Kidney (tissue), 14 donors: Measurements from ENCODE around the gene ARHGEF12. TPM values are rescaled to one million over a fixed set of nuclear protein-coding genes. Genes with fewer than 3 reads are reported as not detected.

Source experiments
- DNase-seq, 5 donors: peaks; one replicate each; pipeline ENCODE4 v3.0.0-alpha.2; 2013 to 2020
- FAIRE-seq: peaks from 2 replicates; lab custom pipeline; 2012; peaks lifted over from hg19 to GRCh38; lab: Jason Lieb, UNC
- H3K27ac ChIP-seq, 2 donors: one replicate each; pipeline ENCODE4 v1.7.0; 2013; ENCODE audit warnings: low read depth in 2 of 2, low read length in 2 of 2, inconsistent platforms in 1 of 2
- H3K27me3 ChIP-seq: one replicate; pipeline ENCODE4 v1.7.1; 2013; ENCODE audit warnings: low read length, inconsistent platforms; ENCODE audit not compliant: control insufficient read depth, insufficient read depth
- H3K36me3 ChIP-seq, 3 donors: one replicate each; pipeline versions ENCODE4 v1.7.0 to v1.7.1; 2013; ENCODE audit warnings: low read length in 3 of 3, control low read depth in 1 of 3, inconsistent platforms in 1 of 3; ENCODE audit not compliant: insufficient read depth in 3 of 3, control insufficient read depth in 2 of 3
- H3K4me1 ChIP-seq, 3 donors: one replicate each; pipeline versions ENCODE4 v1.7.0 to v1.7.1; 2013; ENCODE audit warnings: low read length in 3 of 3, inconsistent platforms in 1 of 3, low read depth in 1 of 3; ENCODE audit not compliant: control insufficient read depth in 2 of 3, insufficient read depth in 2 of 3
- H3K4me3 ChIP-seq, 3 donors: one replicate each; pipeline versions ENCODE4 v1.7.0 to v1.8.1; 2013; ENCODE audit warnings: low read length in 3 of 3, control low read depth in 1 of 3, inconsistent platforms in 1 of 3
- H3K9ac ChIP-seq, 3 donors: one replicate each; pipeline versions ENCODE4 v1.7.0 to v1.7.1; 2013; ENCODE audit warnings: low read length in 3 of 3, control low read depth in 1 of 3, inconsistent platforms in 1 of 3
- H3K9me3 ChIP-seq, 3 donors: one replicate each; pipeline versions ENCODE4 v1.7.0 to v1.7.1; 2013; ENCODE audit warnings: low read length in 3 of 3, control low read depth in 1 of 3, inconsistent platforms in 1 of 3; ENCODE audit not compliant: control insufficient read depth in 2 of 3, insufficient read depth in 1 of 3
- intact Hi-C: fragments of 100-400 bp; cut with DNase I; formaldehyde crosslinking; loops from one replicate; pipeline ENCODE4 v1.11.1; 2022
- polyA plus RNA-seq: library from polyadenylated mRNA; stranded (reverse); fragments of 350-450 nt; fragmentation: Illumina TruSeq; extraction: RNeasy Lipid Tissue Mini Kit (QIAGEN cat#74804); gene quantifications from one replicate; pipeline ENCODE4 v1.2.3, GENCODE V29; 2014; ENCODE audit warnings: low read depth, low replicate concordance; ENCODE audit not compliant: insufficient read depth
- total RNA-seq: library from RNA; stranded (reverse); fragmentation: NEBNext Ultra II Directional; extraction: Animal tissue kit (Norgen Biotek cat#: 25700); gene quantifications from one replicate; pipeline ENCODE4 v1.2.1, GENCODE V29; 2021
- TF ChIP-seq, protein P1 (sequence below): IDR thresholded peaks from 3 replicates; pipeline ENCODE4 v1.5.1; 2012; ENCODE audit warnings: mild to moderate bottlenecking, moderate library complexity, borderline replicate concordance; ENCODE audit not compliant: insufficient read depth; ENCODE audit errors: extremely low read depth
- donor health status: control.
- donor health status: control.
- donor health status: control.
- donor health status: control.
- donor health status: control.
- donor health status: DM: yes; HTN: yes; CAD: no.
- donor health status: Normal renal cell carcinoma (clear cell type).

Gene ARHGEF12
- total and polyA plus RNA-seq, 2 donors from 2014 or later = 21.1 to 161 TPM

DNA sequence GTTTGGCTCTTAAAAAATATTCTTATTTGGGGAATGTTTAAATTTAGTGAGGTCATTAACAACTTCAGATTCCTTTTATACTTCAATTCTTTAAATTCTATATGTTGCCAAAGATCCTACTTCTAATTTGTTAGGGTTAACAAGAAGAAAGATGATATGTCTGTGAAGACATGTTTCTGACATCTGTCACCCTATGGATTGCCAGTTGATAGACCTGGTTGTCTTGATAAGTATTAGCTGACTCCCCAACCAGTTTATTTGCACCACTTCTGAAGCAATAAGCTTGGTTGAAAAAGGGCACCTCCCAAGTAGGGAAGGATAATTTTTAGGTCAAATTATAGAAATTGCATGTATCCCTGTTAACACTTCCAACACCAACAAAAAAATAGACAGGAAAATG is 29.3 kb downstream of the ARHGEF12 start:
- TF ChIP-seq, protein P1, sequence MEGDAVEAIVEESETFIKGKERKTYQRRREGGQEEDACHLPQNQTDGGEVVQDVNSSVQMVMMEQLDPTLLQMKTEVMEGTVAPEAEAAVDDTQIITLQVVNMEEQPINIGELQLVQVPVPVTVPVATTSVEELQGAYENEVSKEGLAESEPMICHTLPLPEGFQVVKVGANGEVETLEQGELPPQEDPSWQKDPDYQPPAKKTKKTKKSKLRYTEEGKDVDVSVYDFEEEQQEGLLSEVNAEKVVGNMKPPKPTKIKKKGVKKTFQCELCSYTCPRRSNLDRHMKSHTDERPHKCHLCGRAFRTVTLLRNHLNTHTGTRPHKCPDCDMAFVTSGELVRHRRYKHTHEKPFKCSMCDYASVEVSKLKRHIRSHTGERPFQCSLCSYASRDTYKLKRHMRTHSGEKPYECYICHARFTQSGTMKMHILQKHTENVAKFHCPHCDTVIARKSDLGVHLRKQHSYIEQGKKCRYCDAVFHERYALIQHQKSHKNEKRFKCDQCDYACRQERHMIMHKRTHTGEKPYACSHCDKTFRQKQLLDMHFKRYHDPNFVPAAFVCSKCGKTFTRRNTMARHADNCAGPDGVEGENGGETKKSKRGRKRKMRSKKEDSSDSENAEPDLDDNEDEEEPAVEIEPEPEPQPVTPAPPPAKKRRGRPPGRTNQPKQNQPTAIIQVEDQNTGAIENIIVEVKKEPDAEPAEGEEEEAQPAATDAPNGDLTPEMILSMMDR = no peak
- intact Hi-C loops = no loop called here
- Histone ChIP-seq H3K27me3 (no peaks in the 10 kb centered on the region), H3K27ac (no peak overlapping the region), H3K4me3 (no peak overlapping the region), H3K9me3 (no peaks in the 10 kb centered on the region), H3K9ac (no peak overlapping the region), H3K36me3 (no peaks in the 10 kb centered on the region), H3K4me1 (no peaks in the 10 kb centered on the region)
- no peak for FAIRE-seq
- DNase-seq = no peak

DNA sequence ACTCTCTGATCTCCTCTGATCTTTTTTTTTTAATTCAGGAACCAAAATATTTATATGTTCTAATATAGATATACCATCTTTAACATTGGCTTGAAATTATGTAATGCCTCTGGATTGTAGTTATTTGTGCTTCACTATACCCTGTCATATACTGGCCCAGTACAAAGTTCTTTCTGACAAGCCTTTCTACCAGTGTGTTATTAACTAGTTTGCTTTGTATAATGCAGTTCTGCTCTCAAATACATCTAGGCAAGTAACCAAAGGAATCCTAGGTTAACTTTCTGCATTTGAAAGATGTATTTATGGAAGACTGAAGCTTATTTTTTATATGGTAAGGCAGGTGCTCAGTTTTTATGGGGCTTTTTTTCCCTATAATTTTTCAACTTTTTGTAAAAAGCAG is 36.1 kb downstream of the ARHGEF12 start:
- Histone ChIP-seq H3K36me3 (no peaks in the 10 kb centered on the region), H3K27ac (no peak overlapping the region)

DNA sequence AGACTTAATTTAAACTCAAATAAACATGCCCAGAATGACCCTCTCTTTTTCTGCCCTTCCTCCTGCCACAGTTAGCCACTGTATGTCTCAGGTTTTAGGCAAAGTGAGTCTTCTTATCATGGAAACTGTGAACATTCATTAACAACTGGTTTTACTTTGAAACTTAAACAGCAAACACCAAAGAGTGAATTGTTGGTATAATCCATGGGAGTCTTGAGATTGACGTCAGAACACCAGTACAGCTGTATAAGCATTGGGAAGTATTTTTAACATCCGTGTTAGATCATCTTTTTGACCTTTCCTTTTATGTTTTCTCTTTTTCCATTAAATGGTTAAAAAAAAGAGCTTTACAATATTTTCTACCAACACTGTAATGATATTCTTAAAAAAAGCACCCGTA is 38.9 kb downstream of the ARHGEF12 start:
- H3K27ac ChIP-seq = no peak overlapping the region
- intact Hi-C loops = no loop called here
- peaks cover 0 to 5% (median 0%) of the 10 kb centered on the region in 3 donors for H3K9me3 ChIP-seq
- DNase-seq (no peak), FAIRE-seq (no peak)
- no peak overlapping the region for H3K9ac ChIP-seq
- no peaks in the 10 kb centered on the region for H3K27me3 ChIP-seq
- H3K4me3 ChIP-seq = no peak overlapping the region
- H3K4me1 ChIP-seq = peaks cover 0 to 5% (median 2%) of the 10 kb centered on the region in 3 donors
- TF ChIP-seq, protein P1 = no peak
- H3K36me3 ChIP-seq = no peaks in the 10 kb centered on the region

More for the DNA sequence above, 36.1 kb downstream of the ARHGEF12 start:
- Histone ChIP-seq H3K9ac (no peak overlapping the region), H3K4me1 (peaks cover 0 to 5% (median 2%) of the 10 kb centered on the region in 3 donors), H3K27me3 (no peaks in the 10 kb centered on the region), H3K9me3 (no peaks in the 10 kb centered on the region), H3K4me3 (no peak overlapping the region)
- DNase-seq (no peak), FAIRE-seq (no peak)
- TF ChIP-seq, protein P1 = no peak
- intact Hi-C loops = no loop called here

DNA sequence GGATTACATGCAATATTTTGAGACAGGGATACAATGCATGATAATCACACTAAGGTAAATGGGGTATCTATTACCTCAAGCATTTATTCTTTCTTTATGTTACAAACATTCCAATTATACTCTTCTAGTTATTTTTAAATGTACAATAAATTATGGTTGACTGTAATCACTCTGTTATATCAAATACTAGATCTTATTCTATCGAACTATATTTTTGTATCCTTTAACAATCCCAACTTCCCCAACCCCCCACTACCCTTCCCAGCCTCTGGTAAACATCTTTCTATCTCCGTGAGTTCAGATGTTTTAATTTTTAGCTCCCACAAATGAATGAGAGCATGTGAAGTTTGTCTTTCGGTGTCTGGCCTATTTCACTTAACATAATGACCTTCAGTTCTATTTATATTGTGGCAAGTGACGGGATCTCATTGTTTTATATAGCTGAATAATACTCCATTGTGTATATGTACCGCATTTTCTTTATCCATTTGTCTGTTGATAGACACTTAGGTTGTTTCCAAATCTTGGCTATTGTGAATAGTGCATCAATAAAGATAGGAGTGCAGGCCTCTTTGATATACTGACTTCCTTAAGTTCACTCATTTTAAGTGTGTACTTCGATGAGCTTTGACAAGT is 40.5 kb downstream of the ARHGEF12 start:
- DNase-seq = no peak
- no peak overlapping the region for H3K27ac ChIP-seq
- TF ChIP-seq, protein P1 = no peak
- H3K9ac ChIP-seq = no peak overlapping the region
- H3K9me3 ChIP-seq = peaks cover 0 to 5% (median 0%) of the 10 kb centered on the region in 3 donors
- H3K4me3 ChIP-seq = no peak overlapping the region
- no peaks in the 10 kb centered on the region for H3K36me3 ChIP-seq
- no peaks in the 10 kb centered on the region for H3K27me3 ChIP-seq
- intact Hi-C loops = no loop called here
- FAIRE-seq = no peak
- peaks cover 0 to 5% (median 5%) of the 10 kb centered on the region in 3 donors for H3K4me1 ChIP-seq
